WTC11 (cell line): Measurements from ENCODE around the gene NIPA2. TPM values are rescaled to one million over a fixed set of nuclear protein-coding genes. Genes with fewer than 3 reads are reported as not detected.

Source experiments
- ATAC-seq: fragments of 200-7000 bp; cut with Tn5 transposase; 2 replicates; pipeline ENCODE4 v1.10.0; 2021; ENCODE audit warnings: mild to moderate bottlenecking, moderate library complexity
- CTCF ChIA-PET: fragments of 300-600 bp; sonication (Branson Sonifier 250); formaldehyde crosslinking; loops from one replicate; lab custom pipeline; 2021; ENCODE audit warnings: antibody characterized with exemption; lab: Charles Lee
- POLR2A ChIA-PET: fragments of 350-600 bp; sonication (Branson Sonifier 250); formaldehyde crosslinking; loops from one replicate; lab custom pipeline; 2021; ENCODE audit warnings: antibody characterized with exemption; lab: Charles Lee
- DNase-seq: peaks from one replicate; pipeline ENCODE4 v3.0.0; 2021; ENCODE audit warnings: low spot score
- H3K27ac Mint-ChIP-seq: 2 replicates; pipeline ENCODE4 v1.8.0; 2021; ENCODE audit warnings: mixed read lengths
- H3K27me3 Mint-ChIP-seq: 2 replicates; pipeline ENCODE4 v1.8.0; 2021; ENCODE audit warnings: low read depth, mild to moderate bottlenecking, moderate library complexity, mixed read lengths
- H3K36me3 Mint-ChIP-seq: 2 replicates; pipeline ENCODE4 v1.8.0; 2021; ENCODE audit warnings: mixed read lengths
- H3K4me1 Mint-ChIP-seq: 2 replicates; pipeline ENCODE4 v1.8.0; 2022; ENCODE audit warnings: mixed read lengths
- H3K4me3 Mint-ChIP-seq: 2 replicates; pipeline ENCODE4 v1.8.0; 2021; ENCODE audit warnings: mild to moderate bottlenecking, moderate library complexity, mixed read lengths
- H3K9me3 Mint-ChIP-seq: 2 replicates; pipeline ENCODE4 v1.8.0; 2021; ENCODE audit warnings: mixed read lengths
- CBFB ChIP-seq: sonication (generic); formaldehyde crosslinking; IDR thresholded peaks from 2 replicates; pipeline ENCODE4 v1.8.1; 2022; ENCODE audit warnings: mild to moderate bottlenecking, low read depth, missing genetic modification reagents
- FOXJ3 ChIP-seq: sonication (generic); formaldehyde crosslinking; IDR thresholded peaks from 2 replicates; pipeline ENCODE4 v1.9.0; 2021; ENCODE audit warnings: missing genetic modification reagents, mild to moderate bottlenecking, borderline replicate concordance
- JUN ChIP-seq: sonication (generic); formaldehyde crosslinking; IDR thresholded peaks from 2 replicates; pipeline ENCODE4 v1.8.0; 2023; ENCODE audit warnings: mild to moderate bottlenecking, missing genetic modification reagents
- NFE2L1 ChIP-seq: sonication (generic); formaldehyde crosslinking; IDR thresholded peaks from 2 replicates; pipeline ENCODE4 v1.8.1; 2023; ENCODE audit warnings: missing genetic modification reagents
- OVOL2 ChIP-seq: fragments of 250-450 bp; sonication (Bioruptor Pico); IDR thresholded peaks from 2 replicates; pipeline ENCODE4 v1.9.0; 2021; ENCODE audit warnings: mild to moderate bottlenecking, borderline replicate concordance
- SMAD4 ChIP-seq: sonication (generic); formaldehyde crosslinking; IDR thresholded peaks from 2 replicates; pipeline ENCODE4 v1.8.0; 2022; ENCODE audit warnings: mild to moderate bottlenecking, missing genetic modification reagents
- TEAD1 ChIP-seq: sonication (generic); formaldehyde crosslinking; IDR thresholded peaks from 2 replicates; pipeline ENCODE4 v1.8.0; 2022; ENCODE audit warnings: mild to moderate bottlenecking, missing genetic modification reagents
- ZNF121 ChIP-seq: sonication (generic); formaldehyde crosslinking; IDR thresholded peaks from 2 replicates; pipeline ENCODE4 v1.8.0; 2023; ENCODE audit warnings: missing genetic modification reagents
- ZNF396 ChIP-seq: fragments of 250-450 bp; sonication (Bioruptor Pico); IDR thresholded peaks from 2 replicates; pipeline ENCODE4 v1.8.0; 2021; ENCODE audit warnings: mild to moderate bottlenecking, moderate library complexity, borderline replicate concordance
- ZNF416 ChIP-seq: fragments of 250-450 bp; sonication (Bioruptor Pico); IDR thresholded peaks from 2 replicates; pipeline ENCODE4 v1.9.0; 2021; ENCODE audit warnings: mild to moderate bottlenecking, inconsistent platforms
- total RNA-seq: library from RNA; stranded (reverse); gene quantifications from 3 replicates; pipeline ENCODE4 v1.2.3, GENCODE V29; 2021
- TF ChIP-seq, protein P1 (sequence below): sonication (generic); formaldehyde crosslinking; IDR thresholded peaks from 2 replicates; pipeline ENCODE4 v1.8.0; 2022; ENCODE audit warnings: mild to moderate bottlenecking, missing genetic modification reagents
- TF ChIP-seq, protein P2 (sequence below): fragments of 250-450 bp; sonication (Bioruptor Pico); IDR thresholded peaks from 2 replicates; pipeline ENCODE4 v1.9.0; 2021; ENCODE audit warnings: mild to moderate bottlenecking
- TF ChIP-seq, protein P3 (sequence below): fragments of 250-450 bp; sonication (Bioruptor Pico); conservative IDR thresholded peaks from 2 replicates; pipeline ENCODE4 v1.9.0; 2021; ENCODE audit warnings: mild to moderate bottlenecking
- TF ChIP-seq, protein P4 (sequence below): sonication (generic); formaldehyde crosslinking; IDR thresholded peaks from 2 replicates; pipeline ENCODE4 v1.8.0; 2023; ENCODE audit warnings: mild to moderate bottlenecking, missing genetic modification reagents
- TF ChIP-seq, protein P5 (sequence below): sonication (generic); formaldehyde crosslinking; IDR thresholded peaks from 2 replicates; pipeline ENCODE4 v1.8.1; 2023; ENCODE audit warnings: mild to moderate bottlenecking, missing genetic modification reagents
- TF ChIP-seq, protein P6 (sequence below): sonication (generic); formaldehyde crosslinking; IDR thresholded peaks from 2 replicates; pipeline ENCODE4 v1.8.1; 2022; ENCODE audit warnings: low read depth, missing genetic modification reagents, borderline replicate concordance
- TF ChIP-seq, protein P7 (sequence below): sonication (generic); formaldehyde crosslinking; IDR thresholded peaks from 2 replicates; pipeline ENCODE4 v1.8.0; 2022; ENCODE audit warnings: missing genetic modification reagents
- TF ChIP-seq, protein P8 (sequence below): sonication (generic); formaldehyde crosslinking; IDR thresholded peaks from 2 replicates; pipeline ENCODE4 v1.8.0; 2022; ENCODE audit warnings: mild to moderate bottlenecking, missing genetic modification reagents

NIPA2 gene
- total RNA-seq, 1 experiment from 2014 or later = 79.5 TPM

DNA sequence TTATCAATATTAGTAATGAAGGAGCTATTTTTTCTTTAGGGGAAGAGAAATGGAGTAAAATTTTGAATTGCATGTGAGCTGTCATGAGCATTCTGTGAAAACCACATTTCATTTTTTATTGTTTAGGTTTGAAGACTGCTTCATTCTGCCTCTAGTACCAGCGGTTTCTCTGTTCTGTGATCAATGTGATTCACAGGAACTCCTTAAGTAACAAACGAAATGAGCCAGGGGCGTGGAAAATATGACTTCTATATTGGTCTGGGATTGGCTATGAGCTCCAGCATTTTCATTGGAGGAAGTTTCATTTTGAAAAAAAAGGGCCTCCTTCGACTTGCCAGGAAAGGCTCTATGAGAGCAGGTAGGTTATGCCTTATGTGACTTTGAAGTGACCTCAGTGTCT lies 13.0 kb downstream of the NIPA2 start:
- ChIA-PET CTCF (no interaction called here), POLR2A (no interaction called here)
- H3K4me1 Mint-ChIP-seq = peaks cover 3% of the 10 kb centered on the region; the same call in 1 of the 2 replicates
- no peak for DNase-seq
- peak overlapping the region; percentile 63; the same call in 1 of the 2 replicates for H3K27ac Mint-ChIP-seq
- no peaks in the 10 kb centered on the region for H3K9me3 Mint-ChIP-seq
- H3K27me3 Mint-ChIP-seq = no peaks in the 10 kb centered on the region
- TF ChIP-seq, protein P1, sequence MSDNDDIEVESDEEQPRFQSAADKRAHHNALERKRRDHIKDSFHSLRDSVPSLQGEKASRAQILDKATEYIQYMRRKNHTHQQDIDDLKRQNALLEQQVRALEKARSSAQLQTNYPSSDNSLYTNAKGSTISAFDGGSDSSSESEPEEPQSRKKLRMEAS (CRISPR knock-in tag) = no peak
- TF ChIP-seq, protein P2, sequence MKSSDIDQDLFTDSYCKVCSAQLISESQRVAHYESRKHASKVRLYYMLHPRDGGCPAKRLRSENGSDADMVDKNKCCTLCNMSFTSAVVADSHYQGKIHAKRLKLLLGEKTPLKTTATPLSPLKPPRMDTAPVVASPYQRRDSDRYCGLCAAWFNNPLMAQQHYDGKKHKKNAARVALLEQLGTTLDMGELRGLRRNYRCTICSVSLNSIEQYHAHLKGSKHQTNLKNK (CRISPR knock-in tag) = no peak
- TF ChIP-seq JUN (CRISPR knock-in tag) (no peak), ZNF121 (CRISPR knock-in tag) (no peak), OVOL2 (CRISPR knock-in tag) (no peak), NFE2L1 (no peak), SMAD4 (CRISPR knock-in tag) (no peak), FOXJ3 (CRISPR knock-in tag) (no peak), CBFB (CRISPR knock-in tag) (no peak)
- TF ChIP-seq, protein P3, sequence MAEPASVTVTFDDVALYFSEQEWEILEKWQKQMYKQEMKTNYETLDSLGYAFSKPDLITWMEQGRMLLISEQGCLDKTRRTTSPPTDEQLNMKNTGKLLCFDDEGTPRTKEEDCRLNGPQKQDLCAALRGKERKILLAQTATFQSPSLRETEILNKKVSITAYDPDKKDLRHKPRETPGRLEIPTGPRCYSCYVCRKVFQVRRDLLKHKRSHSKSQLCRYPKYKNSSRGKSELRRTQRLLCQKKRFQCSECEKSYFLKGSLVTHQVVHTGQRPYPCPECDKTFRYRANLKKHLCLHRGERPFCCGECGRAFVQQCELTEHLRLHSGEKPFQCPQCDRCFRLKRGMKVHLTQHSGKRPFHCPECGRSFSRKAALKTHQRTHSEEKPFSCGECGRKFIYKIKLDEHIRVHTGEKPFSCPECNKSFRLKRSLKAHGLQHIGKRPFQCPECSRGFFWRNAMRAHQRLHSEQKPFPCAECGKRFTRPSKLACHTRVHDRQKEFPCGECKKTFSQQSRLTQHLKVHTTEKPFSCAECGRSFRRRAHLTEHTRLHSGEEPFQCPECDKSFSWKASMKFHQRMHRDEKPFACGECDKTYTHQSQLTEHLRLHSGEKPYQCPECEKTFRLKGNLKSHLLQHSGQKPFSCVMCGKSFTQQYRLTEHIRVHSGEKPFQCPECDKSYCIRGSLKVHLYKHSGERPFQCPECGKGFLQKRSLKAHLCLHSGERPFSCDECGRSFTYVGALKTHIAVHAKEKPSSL (CRISPR knock-in tag) = no peak
- TF ChIP-seq, protein P4, sequence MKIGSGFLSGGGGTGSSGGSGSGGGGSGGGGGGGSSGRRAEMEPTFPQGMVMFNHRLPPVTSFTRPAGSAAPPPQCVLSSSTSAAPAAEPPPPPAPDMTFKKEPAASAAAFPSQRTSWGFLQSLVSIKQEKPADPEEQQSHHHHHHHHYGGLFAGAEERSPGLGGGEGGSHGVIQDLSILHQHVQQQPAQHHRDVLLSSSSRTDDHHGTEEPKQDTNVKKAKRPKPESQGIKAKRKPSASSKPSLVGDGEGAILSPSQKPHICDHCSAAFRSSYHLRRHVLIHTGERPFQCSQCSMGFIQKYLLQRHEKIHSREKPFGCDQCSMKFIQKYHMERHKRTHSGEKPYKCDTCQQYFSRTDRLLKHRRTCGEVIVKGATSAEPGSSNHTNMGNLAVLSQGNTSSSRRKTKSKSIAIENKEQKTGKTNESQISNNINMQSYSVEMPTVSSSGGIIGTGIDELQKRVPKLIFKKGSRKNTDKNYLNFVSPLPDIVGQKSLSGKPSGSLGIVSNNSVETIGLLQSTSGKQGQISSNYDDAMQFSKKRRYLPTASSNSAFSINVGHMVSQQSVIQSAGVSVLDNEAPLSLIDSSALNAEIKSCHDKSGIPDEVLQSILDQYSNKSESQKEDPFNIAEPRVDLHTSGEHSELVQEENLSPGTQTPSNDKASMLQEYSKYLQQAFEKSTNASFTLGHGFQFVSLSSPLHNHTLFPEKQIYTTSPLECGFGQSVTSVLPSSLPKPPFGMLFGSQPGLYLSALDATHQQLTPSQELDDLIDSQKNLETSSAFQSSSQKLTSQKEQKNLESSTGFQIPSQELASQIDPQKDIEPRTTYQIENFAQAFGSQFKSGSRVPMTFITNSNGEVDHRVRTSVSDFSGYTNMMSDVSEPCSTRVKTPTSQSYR (CRISPR knock-in tag) = no peak
- TF ChIP-seq, all 79 proteins: peak for 0
- Mint-ChIP-seq H3K36me3 (peaks cover 56% of the 10 kb centered on the region), H3K4me3 (no peak overlapping the region)
- ATAC-seq = no peak

DNA sequence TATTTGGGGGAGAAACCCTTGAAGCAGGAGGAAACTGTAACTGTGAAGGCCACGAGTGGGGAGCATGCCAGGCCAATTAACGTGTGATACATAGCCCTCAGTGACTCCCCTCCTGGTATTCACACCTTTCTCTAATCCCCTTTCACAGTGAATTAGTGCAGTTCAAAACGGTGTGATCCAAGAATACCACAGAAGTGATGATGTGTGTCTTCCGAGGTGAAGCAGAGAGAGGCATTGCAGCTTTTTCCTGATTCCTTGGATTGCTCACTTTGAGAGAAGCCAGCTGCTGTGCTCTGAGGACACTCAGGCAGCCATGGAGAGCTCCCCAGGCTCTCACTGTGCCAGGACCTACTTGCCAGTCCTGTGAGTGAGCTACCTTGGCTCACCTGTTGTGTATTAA lies 17.3 kb downstream of the NIPA2 start:
- Mint-ChIP-seq H3K4me1 (no peaks in the 10 kb centered on the region; the same call in 1 of the 2 replicates), H3K9me3 (no peaks in the 10 kb centered on the region), H3K36me3 (peaks cover 67% of the 10 kb centered on the region), H3K27me3 (no peaks in the 10 kb centered on the region), H3K27ac (peak overlapping the region; percentile 42), H3K4me3 (no peak overlapping the region)
- ChIA-PET CTCF (no interaction called here), POLR2A (no interaction called here)
- ATAC-seq (no peak), DNase-seq (no peak)
- TF ChIP-seq TEAD1 = no peak
- TF ChIP-seq, protein P5, sequence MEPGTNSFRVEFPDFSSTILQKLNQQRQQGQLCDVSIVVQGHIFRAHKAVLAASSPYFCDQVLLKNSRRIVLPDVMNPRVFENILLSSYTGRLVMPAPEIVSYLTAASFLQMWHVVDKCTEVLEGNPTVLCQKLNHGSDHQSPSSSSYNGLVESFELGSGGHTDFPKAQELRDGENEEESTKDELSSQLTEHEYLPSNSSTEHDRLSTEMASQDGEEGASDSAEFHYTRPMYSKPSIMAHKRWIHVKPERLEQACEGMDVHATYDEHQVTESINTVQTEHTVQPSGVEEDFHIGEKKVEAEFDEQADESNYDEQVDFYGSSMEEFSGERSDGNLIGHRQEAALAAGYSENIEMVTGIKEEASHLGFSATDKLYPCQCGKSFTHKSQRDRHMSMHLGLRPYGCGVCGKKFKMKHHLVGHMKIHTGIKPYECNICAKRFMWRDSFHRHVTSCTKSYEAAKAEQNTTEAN (CRISPR knock-in tag) = no peak
- no peak for TF ChIP-seq ZNF396
- TF ChIP-seq ZNF416 (CRISPR knock-in tag) = no peak
- TF ChIP-seq, protein P6, sequence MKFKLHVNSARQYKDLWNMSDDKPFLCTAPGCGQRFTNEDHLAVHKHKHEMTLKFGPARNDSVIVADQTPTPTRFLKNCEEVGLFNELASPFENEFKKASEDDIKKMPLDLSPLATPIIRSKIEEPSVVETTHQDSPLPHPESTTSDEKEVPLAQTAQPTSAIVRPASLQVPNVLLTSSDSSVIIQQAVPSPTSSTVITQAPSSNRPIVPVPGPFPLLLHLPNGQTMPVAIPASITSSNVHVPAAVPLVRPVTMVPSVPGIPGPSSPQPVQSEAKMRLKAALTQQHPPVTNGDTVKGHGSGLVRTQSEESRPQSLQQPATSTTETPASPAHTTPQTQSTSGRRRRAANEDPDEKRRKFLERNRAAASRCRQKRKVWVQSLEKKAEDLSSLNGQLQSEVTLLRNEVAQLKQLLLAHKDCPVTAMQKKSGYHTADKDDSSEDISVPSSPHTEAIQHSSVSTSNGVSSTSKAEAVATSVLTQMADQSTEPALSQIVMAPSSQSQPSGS (CRISPR knock-in tag) = no peak
- TF ChIP-seq, protein P7, sequence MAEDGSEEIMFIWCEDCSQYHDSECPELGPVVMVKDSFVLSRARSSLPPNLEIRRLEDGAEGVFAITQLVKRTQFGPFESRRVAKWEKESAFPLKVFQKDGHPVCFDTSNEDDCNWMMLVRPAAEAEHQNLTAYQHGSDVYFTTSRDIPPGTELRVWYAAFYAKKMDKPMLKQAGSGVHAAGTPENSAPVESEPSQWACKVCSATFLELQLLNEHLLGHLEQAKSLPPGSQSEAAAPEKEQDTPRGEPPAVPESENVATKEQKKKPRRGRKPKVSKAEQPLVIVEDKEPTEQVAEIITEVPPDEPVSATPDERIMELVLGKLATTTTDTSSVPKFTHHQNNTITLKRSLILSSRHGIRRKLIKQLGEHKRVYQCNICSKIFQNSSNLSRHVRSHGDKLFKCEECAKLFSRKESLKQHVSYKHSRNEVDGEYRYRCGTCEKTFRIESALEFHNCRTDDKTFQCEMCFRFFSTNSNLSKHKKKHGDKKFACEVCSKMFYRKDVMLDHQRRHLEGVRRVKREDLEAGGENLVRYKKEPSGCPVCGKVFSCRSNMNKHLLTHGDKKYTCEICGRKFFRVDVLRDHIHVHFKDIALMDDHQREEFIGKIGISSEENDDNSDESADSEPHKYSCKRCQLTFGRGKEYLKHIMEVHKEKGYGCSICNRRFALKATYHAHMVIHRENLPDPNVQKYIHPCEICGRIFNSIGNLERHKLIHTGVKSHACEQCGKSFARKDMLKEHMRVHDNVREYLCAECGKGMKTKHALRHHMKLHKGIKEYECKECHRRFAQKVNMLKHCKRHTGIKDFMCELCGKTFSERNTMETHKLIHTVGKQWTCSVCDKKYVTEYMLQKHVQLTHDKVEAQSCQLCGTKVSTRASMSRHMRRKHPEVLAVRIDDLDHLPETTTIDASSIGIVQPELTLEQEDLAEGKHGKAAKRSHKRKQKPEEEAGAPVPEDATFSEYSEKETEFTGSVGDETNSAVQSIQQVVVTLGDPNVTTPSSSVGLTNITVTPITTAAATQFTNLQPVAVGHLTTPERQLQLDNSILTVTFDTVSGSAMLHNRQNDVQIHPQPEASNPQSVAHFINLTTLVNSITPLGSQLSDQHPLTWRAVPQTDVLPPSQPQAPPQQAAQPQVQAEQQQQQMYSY (CRISPR knock-in tag) = no peak
- TF ChIP-seq, protein P8, sequence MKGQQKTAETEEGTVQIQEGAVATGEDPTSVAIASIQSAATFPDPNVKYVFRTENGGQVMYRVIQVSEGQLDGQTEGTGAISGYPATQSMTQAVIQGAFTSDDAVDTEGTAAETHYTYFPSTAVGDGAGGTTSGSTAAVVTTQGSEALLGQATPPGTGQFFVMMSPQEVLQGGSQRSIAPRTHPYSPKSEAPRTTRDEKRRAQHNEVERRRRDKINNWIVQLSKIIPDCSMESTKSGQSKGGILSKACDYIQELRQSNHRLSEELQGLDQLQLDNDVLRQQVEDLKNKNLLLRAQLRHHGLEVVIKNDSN (CRISPR knock-in tag) = no peak
